H1 (cell line): ENCODE results near the gene SUCLG2. TPM values are rescaled to one million over a fixed set of nuclear protein-coding genes. Genes with fewer than 3 reads are reported as not detected.

Experiments
- CTCF ChIA-PET: fragments of 300-600 bp; sonication (Branson Sonifier 250); formaldehyde crosslinking; loops from one replicate; lab custom pipeline; 2021; ENCODE audit not compliant: partially characterized antibody; lab: Charles Lee
- POLR2A ChIA-PET: fragments of 300-600 bp; sonication (Branson Sonifier 250); formaldehyde crosslinking; loops from one replicate; lab custom pipeline; 2021; ENCODE audit warnings: inconsistent platforms; ENCODE audit not compliant: partially characterized antibody; lab: Charles Lee
- DNase-seq, 2 experiments: peaks; one replicate each; pipeline versions ENCODE4 v3.0.0 to v3.0.0-alpha.2; 2010 to 2022; ENCODE audit warnings: low spot score in 2 of 2, low read depth in 1 of 2, mixed read lengths in 1 of 2
- FAIRE-seq: peaks from 2 replicates; lab custom pipeline; 2011; peaks lifted over from hg19 to GRCh38; lab: Jason Lieb, UNC
- H2AFZ ChIP-seq: 2 replicates; pipeline ENCODE4 v1.8.1; 2012; ENCODE audit warnings: low read length, inconsistent platforms
- H2AK5ac ChIP-seq: 2 replicates; pipeline ENCODE4 v1.6.1; 2013; ENCODE audit warnings: low read depth, low read length
- H2BK120ac ChIP-seq: replicated peaks from 2 replicates; pipeline ENCODE3; 2013; ENCODE audit warnings: low read depth, low read length, inconsistent platforms
- H2BK12ac ChIP-seq: 2 replicates; pipeline ENCODE4 v1.6.1; 2013; ENCODE audit warnings: low read depth, low read length
- H2BK15ac ChIP-seq: 2 replicates; pipeline ENCODE4 v1.6.1; 2013; ENCODE audit warnings: low read length
- H2BK20ac ChIP-seq: 2 replicates; pipeline ENCODE4 v1.6.1; 2013; ENCODE audit warnings: low read length
- H2BK5ac ChIP-seq: 2 replicates; pipeline ENCODE4 v1.6.1; 2013; ENCODE audit warnings: low read depth, low read length
- H3K14ac ChIP-seq: 2 replicates; pipeline ENCODE4 v1.6.1; 2013; ENCODE audit warnings: inconsistent platforms; ENCODE audit not compliant: insufficient read length
- H3K18ac ChIP-seq: 2 replicates; pipeline ENCODE4 v1.6.1; 2013; ENCODE audit warnings: low read length; ENCODE audit errors: extremely low read depth
- H3K23ac ChIP-seq: 2 replicates; pipeline ENCODE4 v1.6.1; 2013; ENCODE audit warnings: inconsistent platforms; ENCODE audit not compliant: insufficient read length
- H3K23me2 ChIP-seq: 2 replicates; pipeline ENCODE4 v1.6.1; 2013; ENCODE audit warnings: low read depth, low read length
- H3K27ac ChIP-seq: 2 replicates; pipeline ENCODE4 v1.6.1; 2011; ENCODE audit warnings: low read depth, low read length, inconsistent platforms
- H3K27me3 ChIP-seq, 4 experiments: replicated peaks in 1 of 4; 1 replicate in 1 of 4; 2 replicates in 3 of 4; pipeline versions ENCODE4 v1.6.1 to v1.8.1; 2011 to 2013; ENCODE audit warnings: low read length in 3 of 4, mild to moderate bottlenecking in 3 of 4, inconsistent platforms in 2 of 4, mixed read lengths in 2 of 4, moderate library complexity in 1 of 4; ENCODE audit not compliant: control insufficient read depth in 3 of 4, insufficient read depth in 3 of 4; ENCODE audit errors: extremely low read depth in 1 of 4
- H3K36me3 ChIP-seq, 4 experiments: 2 replicates each; pipeline versions ENCODE4 v1.6.1 to v1.8.1; 2011 to 2013; ENCODE audit warnings: mild to moderate bottlenecking in 4 of 4, low read length in 3 of 4, moderate library complexity in 2 of 4, control low read depth in 1 of 4, inconsistent platforms in 1 of 4; ENCODE audit not compliant: insufficient read depth in 4 of 4, control insufficient read depth in 2 of 4
- H3K4ac ChIP-seq: replicated peaks from 2 replicates; pipeline ENCODE3; 2013; ENCODE audit warnings: low read length, low read depth, mixed read lengths, inconsistent platforms; ENCODE audit not compliant: insufficient read length
- H3K4me1 ChIP-seq, 4 experiments: replicated peaks in 1 of 4; 1 replicate in 1 of 4; 2 replicates in 3 of 4; pipeline versions ENCODE4 v1.6.1 to v1.8.1; 2011 to 2013; ENCODE audit warnings: low read length in 3 of 4, inconsistent platforms in 2 of 4, mixed read lengths in 1 of 4; ENCODE audit not compliant: insufficient read depth in 4 of 4, control insufficient read depth in 3 of 4
- H3K4me2 ChIP-seq, 2 experiments: 2 replicates each; pipeline versions ENCODE4 v1.6.1 to v1.8.1; 2011 to 2013; ENCODE audit warnings: low read depth in 2 of 2, low read length in 2 of 2, control low read depth in 1 of 2, inconsistent platforms in 1 of 2, mild to moderate bottlenecking in 1 of 2; ENCODE audit not compliant: insufficient read depth in 1 of 2
- H3K4me3 ChIP-seq, 4 experiments: fragments of 200-600, 300-600 bp in 1 of 4; sonication (generic), shearing (Covaris generic), sonication (Bioruptor Twin) in 1 of 4; 2 replicates each; pipeline versions ENCODE4 v1.5.1 to v1.8.1; 2011 to 2016; ENCODE audit warnings: low read length in 4 of 4, low read depth in 3 of 4, control low read depth in 2 of 4, inconsistent platforms in 2 of 4, mild to moderate bottlenecking in 2 of 4, mixed read lengths in 1 of 4, moderate library complexity in 1 of 4; ENCODE audit not compliant: insufficient read depth in 2 of 4; ENCODE audit errors: extremely low read depth in 1 of 4
- H3K56ac ChIP-seq: replicated peaks from 2 replicates; pipeline ENCODE3; 2013; ENCODE audit warnings: low read depth, mild to moderate bottlenecking, mixed read lengths, low read length, inconsistent platforms; ENCODE audit not compliant: insufficient read length
- H3K79me1 ChIP-seq: 2 replicates; pipeline ENCODE4 v1.6.1; 2013; ENCODE audit warnings: low read depth, low read length, control low read depth
- H3K79me2 ChIP-seq, 2 experiments: 2 replicates each; pipeline versions ENCODE4 v1.6.1 to v1.8.1; 2012 to 2013; ENCODE audit warnings: low read length in 2 of 2, mild to moderate bottlenecking in 2 of 2, inconsistent platforms in 1 of 2; ENCODE audit not compliant: insufficient read depth in 2 of 2, control insufficient read depth in 1 of 2
- H3K9ac ChIP-seq, 4 experiments: replicated peaks in 1 of 4; 1 replicate in 1 of 4; 2 replicates in 3 of 4; pipeline versions ENCODE4 v1.6.1 to v1.8.1; 2011 to 2013; ENCODE audit warnings: low read depth in 3 of 4, low read length in 3 of 4, control low read depth in 2 of 4, mild to moderate bottlenecking in 2 of 4, moderate library complexity in 2 of 4, inconsistent platforms in 1 of 4; ENCODE audit errors: extremely low read depth in 1 of 4
- H3K9me3 ChIP-seq, 2 experiments: 2 replicates each; pipeline versions ENCODE4 v1.6.1 to v1.8.1; 2012 to 2013; ENCODE audit warnings: mild to moderate bottlenecking in 2 of 2, moderate library complexity in 2 of 2, control low read depth in 1 of 2, inconsistent platforms in 1 of 2, low read depth in 1 of 2, low read length in 1 of 2, mixed read lengths in 1 of 2; ENCODE audit not compliant: insufficient read depth in 2 of 2
- H4K20me1 ChIP-seq, 2 experiments: replicated peaks in 1 of 2; 2 replicates each; pipeline versions ENCODE3 to v1.8.1; 2011 to 2013; ENCODE audit warnings: inconsistent platforms in 2 of 2, low read length in 2 of 2, mild to moderate bottlenecking in 1 of 2; ENCODE audit not compliant: insufficient read depth in 2 of 2, control insufficient read depth in 1 of 2
- H4K5ac ChIP-seq: 2 replicates; pipeline ENCODE4 v1.6.1; 2013; ENCODE audit warnings: low read length, low read depth, mixed read lengths, inconsistent platforms; ENCODE audit not compliant: insufficient read length
- H4K8ac ChIP-seq: 2 replicates; pipeline ENCODE4 v1.8.0; 2013; ENCODE audit warnings: mild to moderate bottlenecking, moderate library complexity, low read length, inconsistent platforms; ENCODE audit not compliant: insufficient read depth; ENCODE audit errors: extremely low read depth
- H4K91ac ChIP-seq: replicated peaks from 2 replicates; pipeline ENCODE3; 2013; ENCODE audit warnings: low read length, mixed read lengths, inconsistent platforms; ENCODE audit not compliant: insufficient read length
- ATF3 ChIP-seq: IDR thresholded peaks from 2 replicates; pipeline ENCODE4 v1.6.1; 2011; ENCODE audit warnings: low read depth, mild to moderate bottlenecking, low read length; ENCODE audit not compliant: insufficient read depth
- GABPA ChIP-seq: IDR thresholded peaks from 2 replicates; pipeline ENCODE4 v1.6.1; 2011; ENCODE audit warnings: mild to moderate bottlenecking, low read length, moderate library complexity, borderline replicate concordance; ENCODE audit not compliant: insufficient read depth
- HDAC2 ChIP-seq, 2 experiments: fragments of 300-600 bp in 1 of 2; sonication (generic) in 1 of 2; IDR thresholded peaks; 2 replicates each; pipeline ENCODE4 v1.6.1; 2011 to 2012; ENCODE audit warnings: low read depth in 2 of 2, low read length in 2 of 2, mild to moderate bottlenecking in 2 of 2, moderate library complexity in 2 of 2, borderline replicate concordance in 1 of 2, inconsistent platforms in 1 of 2
- JUND ChIP-seq: IDR thresholded peaks from 2 replicates; pipeline ENCODE4 v1.6.1; 2011; ENCODE audit warnings: mild to moderate bottlenecking, improper control_type of control experiment, low read length
- KDM1A ChIP-seq: fragments of 200-600, 300-600 bp; sonication (generic); IDR thresholded peaks from 2 replicates; pipeline ENCODE4 v1.7.1; 2016; ENCODE audit warnings: mild to moderate bottlenecking, low read length, borderline replicate concordance
- PHF8 ChIP-seq: fragments of 200-600 bp; sonication (generic); conservative IDR thresholded peaks from 2 replicates; pipeline ENCODE4 v1.7.1; 2012; ENCODE audit warnings: low read depth, mild to moderate bottlenecking, inconsistent platforms, low read length, moderate library complexity
- POLR2A ChIP-seq, 2 experiments: IDR thresholded peaks; 1 replicate in 1 of 2; 2 replicates in 1 of 2; pipeline ENCODE4 v1.6.1; 2011; ENCODE audit warnings: low read depth in 2 of 2, low read length in 2 of 2, mild to moderate bottlenecking in 2 of 2; ENCODE audit errors: control extremely low read depth in 1 of 2
- RAD21 ChIP-seq, 2 experiments: IDR thresholded peaks in 1 of 2; conservative IDR thresholded peaks in 1 of 2; 2 replicates each; pipeline ENCODE4 v1.6.1; 2011; ENCODE audit warnings: low read depth in 2 of 2, low read length in 2 of 2, improper control_type of control experiment in 1 of 2, inconsistent platforms in 1 of 2, mild to moderate bottlenecking in 1 of 2, moderate library complexity in 1 of 2
- RFX5 ChIP-seq: IDR thresholded peaks from 2 replicates; pipeline ENCODE4 v1.6.1; 2011; ENCODE audit warnings: low read depth, low read length, improper control_type of control experiment, borderline replicate concordance
- TCF12 ChIP-seq: IDR thresholded peaks from 2 replicates; pipeline ENCODE4 v1.6.1; 2011; ENCODE audit warnings: low read depth, mild to moderate bottlenecking, low read length
- WGBS, 2 experiments: shearing (Covaris generic) in 1 of 2; methylation state at CpG; one replicate each; pipeline versions ENCODE4 v1.1.6 to v1.1.7; 2013 to 2015; ENCODE audit warnings: low lambda C conversion rate in 2 of 2, mixed read lengths in 2 of 2, inconsistent platforms in 1 of 2, low coverage in 1 of 2, missing lambda C conversion rate in 1 of 2; ENCODE audit not compliant: insufficient replicate concordance in 2 of 2, insufficient coverage in 1 of 2, insufficient read length in 1 of 2; ENCODE audit errors: extremely low coverage in 1 of 2, missing lambda C conversion rate in 1 of 2; 5-methylcytosine and 5-hydroxymethylcytosine counted together
- polyA plus RNA-seq, 7 experiments: library from polyadenylated mRNA; depleted of rRNA in 3 of 7; stranded (reverse) in 5 of 7; unstranded in 2 of 7; fragments of >200 nt in 5 of 7; fragments of 200-250 nt in 2 of 7; gene quantifications; 1 replicate in 5 of 7; 2 replicates in 1 of 7; 4 replicates in 1 of 7; pipeline versions ENCODE4 v1.2.1 to v1.2.3, GENCODE V29; 2011 to 2013; ENCODE audit warnings: missing spikeins in 2 of 7, mixed read lengths in 2 of 7
- total RNA-seq: library from RNA; stranded (reverse); fragmentation: NEBNext Ultra II Directional; extraction: Animal tissue kit (Norgen Biotek cat#: 25700); gene quantifications from 2 replicates; pipeline ENCODE4 v1.2.1, GENCODE V29; 2021

SUCLG2 gene
- total and polyA plus RNA-seq, 2 of the 8 experiments (the other 6 are each of a cell fraction or from before 2014, with no cell fraction given), result 12.9 to 46.2 TPM

- Histone ChIP-seq H2BK120ac (no peak overlapping the region), H4K5ac (no peak overlapping the region), H3K18ac (no peak overlapping the region), H3K4ac (no peak overlapping the region), H3K56ac (no peak overlapping the region), H2AFZ (no peak overlapping the region), H3K14ac (no peak overlapping the region), H3K36me3 (no peaks in the 10 kb centered on the region), H4K8ac (no peak overlapping the region), H3K23ac (no peak overlapping the region), H2BK20ac (no peak overlapping the region), H2AK5ac (no peak overlapping the region), H3K4me2 (no peak overlapping the region), H4K20me1 (no peaks in the 10 kb centered on the region), H3K4me3 (no peak overlapping the region), H3K9me3 (no peaks in the 10 kb centered on the region), H2BK5ac (no peak overlapping the region), H2BK15ac (no peak overlapping the region), H3K9ac (no peak overlapping the region), H3K79me2 (no peaks in the 10 kb centered on the region), H4K91ac (no peak overlapping the region), H3K27me3 (no peaks in the 10 kb centered on the region), H3K4me1 (peaks cover 0 to 7% (median 0%) of the 10 kb centered on the region in 4 experiments; a peak in 1 of 7 replicates)
- DNase-seq, result no peak
- CTCF ChIA-PET, result interaction anchor here (0.7 to 1.5 kb wide), 2 partner anchors 12 to 127 kb away, joined by 4 to 9 read pairs; no protein-coding TSS in a partner anchor
- FAIRE-seq, result no peak
- TF ChIP-seq TCF12 (no peak), PHF8 (no peak), RFX5 (no peak), KDM1A (no peak), HDAC2 (IDR thresholded peaks at IDR 0.05; ENCODE audit: borderline replicate concordance in 1 of 2, low read depth in 2 of 2, low read length in 2 of 2) (no peak), GABPA (no peak), RAD21 (IDR thresholded peaks at IDR 0.05 in 1 of 2, conservative IDR thresholded peaks at IDR 0.05 in 1 of 2; ENCODE audit: low read depth in 2 of 2, low read length in 2 of 2) (no peak), ATF3 (no peak), POLR2A (IDR thresholded peaks at IDR 0.05; ENCODE audit: control extremely low read depth in 1 of 2, low read depth in 2 of 2, low read length in 2 of 2) (no peak), JUND (no peak)
- TF ChIP-seq, all 59 proteins: peak for 0
- Histone ChIP-seq H3K79me1 (no peaks in the 10 kb centered on the region), H3K23me2 (no peaks in the 10 kb centered on the region), H3K27ac (no peak overlapping the region), H2BK12ac (no peak overlapping the region)
- POLR2A ChIA-PET, result no interaction called here
- 92% methylated on average over 4 of the region's 4 CpGs; no CpG with 5 or more reads in 1 of the 2 experiments for WGBS, 2 experiments
Observed at GRCh38 chr3:67507584-67507983, 146.8 kb downstream of the SUCLG2 start.
